Osteocyte (in vitro differentiated cells): ENCODE data around the gene RIPOR2. TPM values are rescaled to one million over a fixed set of nuclear protein-coding genes. Genes with fewer than 3 reads are reported as not detected.

Source experiments
- DNase-seq: peaks from one replicate; pipeline ENCODE4 v3.0.0; 2021; ENCODE audit warnings: mixed read lengths; ENCODE audit not compliant: unreplicated experiment; ENCODE audit errors: extremely low spot score
- H3K27ac Mint-ChIP-seq: one replicate; pipeline ENCODE4 v1.8.0; 2021; ENCODE audit warnings: mild to moderate bottlenecking, mixed read lengths; ENCODE audit not compliant: unreplicated experiment
- H3K27me3 Mint-ChIP-seq: one replicate; pipeline ENCODE4 v1.8.0; 2021; ENCODE audit warnings: mixed read lengths; ENCODE audit not compliant: unreplicated experiment
- H3K36me3 Mint-ChIP-seq: one replicate; pipeline ENCODE4 v1.8.0; 2021; ENCODE audit warnings: mixed read lengths; ENCODE audit not compliant: unreplicated experiment
- H3K4me1 Mint-ChIP-seq: one replicate; pipeline ENCODE4 v1.8.0; 2021; ENCODE audit warnings: mixed read lengths; ENCODE audit not compliant: unreplicated experiment
- H3K4me3 Mint-ChIP-seq: one replicate; pipeline ENCODE4 v1.8.0; 2021; ENCODE audit warnings: mild to moderate bottlenecking, moderate library complexity, mixed read lengths; ENCODE audit not compliant: unreplicated experiment
- H3K9me3 Mint-ChIP-seq: one replicate; pipeline ENCODE4 v1.8.0; 2021; ENCODE audit warnings: mixed read lengths; ENCODE audit not compliant: unreplicated experiment
- CTCF ChIP-seq: fragments of 200-600 bp; sonication (generic); IDR thresholded peaks from 2 replicates; pipeline ENCODE4 v1.5.0; 2021; ENCODE audit warnings: antibody characterized with exemption, mild to moderate bottlenecking, moderate library complexity
- total RNA-seq: library from RNA; stranded (reverse); gene quantifications from 2 replicates; pipeline ENCODE4 v1.2.1, GENCODE V29; 2021

Gene RIPOR2
- total RNA-seq, 1 donor from 2014 or later, result 6.3 TPM

GRCh38 chr6:24898676-24899075 is 37.1 kb downstream of the RIPOR2 start:
- no peak overlapping the region for H3K27ac Mint-ChIP-seq
- H3K4me1 Mint-ChIP-seq, result peaks cover 12% of the 10 kb centered on the region
- no peak overlapping the region for H3K4me3 Mint-ChIP-seq
- no peaks in the 10 kb centered on the region for H3K27me3 Mint-ChIP-seq
- H3K36me3 Mint-ChIP-seq, result no peaks in the 10 kb centered on the region
- DNase-seq, result no peak
- H3K9me3 Mint-ChIP-seq, result peaks cover 11% of the 10 kb centered on the region
- TF ChIP-seq CTCF, result no peak

- Mint-ChIP-seq H3K4me3 (no peak overlapping the region), H3K27me3 (no peaks in the 10 kb centered on the region), H3K27ac (no peak overlapping the region), H3K4me1 (peaks cover 12% of the 10 kb centered on the region), H3K36me3 (no peaks in the 10 kb centered on the region), H3K9me3 (no peaks in the 10 kb centered on the region)
- TF ChIP-seq CTCF, result no peak
- DNase-seq, result no peak
Measured at GRCh38 chr6:24897186-24897585, 38.6 kb downstream of the RIPOR2 start.

GRCh38 chr6:24893342-24893850 is 42.4 kb downstream of the RIPOR2 start:
- Mint-ChIP-seq H3K27ac (no peak overlapping the region), H3K27me3 (no peaks in the 10 kb centered on the region), H3K4me3 (no peak overlapping the region), H3K9me3 (no peaks in the 10 kb centered on the region), H3K4me1 (no peaks in the 10 kb centered on the region), H3K36me3 (no peaks in the 10 kb centered on the region)
- no peak for DNase-seq
- TF ChIP-seq CTCF, result no peak

- Mint-ChIP-seq H3K36me3 (no peaks in the 10 kb centered on the region), H3K27ac (no peak overlapping the region), H3K4me1 (peaks cover 7% of the 10 kb centered on the region), H3K9me3 (no peaks in the 10 kb centered on the region), H3K4me3 (no peak overlapping the region), H3K27me3 (no peaks in the 10 kb centered on the region)
- TF ChIP-seq CTCF, result no peak
- no peak for DNase-seq
Measured at GRCh38 chr6:24891004-24891403, 44.8 kb downstream of the RIPOR2 start.

- Mint-ChIP-seq H3K36me3 (no peaks in the 10 kb centered on the region), H3K4me1 (peaks cover 7% of the 10 kb centered on the region), H3K9me3 (no peaks in the 10 kb centered on the region), H3K4me3 (no peak overlapping the region), H3K27me3 (no peaks in the 10 kb centered on the region), H3K27ac (no peak overlapping the region)
- no peak for TF ChIP-seq CTCF
- peak; percentile 4 for DNase-seq
Measured at GRCh38 chr6:24890471-24890870, 45.3 kb downstream of the RIPOR2 start.
